SK-N-SH treated with all-trans-retinoic acid at 6 μM for 48 hours (cell line): ENCODE results near the gene HMGCS2.

Experiments
- ATAC-seq: fragments of 200-7000 bp; cut with Tn5 transposase; 3 replicates; pipeline ENCODE4 v1.9.1; 2020; ENCODE audit warnings: mild to moderate bottlenecking, moderate library complexity
- ARNTL ChIP-seq: fragments of 450-650 bp; formaldehyde crosslinking; IDR thresholded peaks from 2 replicates; pipeline ENCODE4 v1.5.0; 2020; ENCODE audit warnings: low read depth, mild to moderate bottlenecking, moderate library complexity, borderline replicate concordance
- BACH2 ChIP-seq: fragments of 250-450 bp; sonication (Bioruptor Pico); IDR thresholded peaks from 2 replicates; pipeline ENCODE4 v1.9.0; 2021; ENCODE audit warnings: mild to moderate bottlenecking, borderline replicate concordance
- CSDC2 ChIP-seq: fragments of 250-450 bp; sonication (Bioruptor Pico); IDR thresholded peaks from 2 replicates; pipeline ENCODE4 v1.5.0; 2020; ENCODE audit warnings: mild to moderate bottlenecking, moderate library complexity
- ESRRG ChIP-seq: fragments of 250-450 bp; sonication (Bioruptor Pico); IDR thresholded peaks from 2 replicates; pipeline ENCODE4 v1.6.1; 2021; ENCODE audit warnings: mild to moderate bottlenecking
- GLIS3 ChIP-seq: fragments of 250-450 bp; sonication (Bioruptor Pico); IDR thresholded peaks from 2 replicates; pipeline ENCODE4 v1.5.0; 2020; ENCODE audit warnings: mild to moderate bottlenecking, moderate library complexity
- ISL1 ChIP-seq: fragments of 250-450 bp; sonication (Bioruptor Pico); IDR thresholded peaks from 2 replicates; pipeline ENCODE4 v2.1.2; 2022; ENCODE audit warnings: mild to moderate bottlenecking, moderate library complexity
- OSR1 ChIP-seq: fragments of 250-450 bp; sonication (Bioruptor Pico); IDR thresholded peaks from 2 replicates; pipeline ENCODE4 v1.8.0; 2022; ENCODE audit warnings: moderate library complexity, mild to moderate bottlenecking, inconsistent platforms
- PPARA ChIP-seq: fragments of 250-450 bp; sonication (Bioruptor Pico); IDR thresholded peaks from 2 replicates; pipeline ENCODE4 v1.5.0; 2020; ENCODE audit warnings: mild to moderate bottlenecking, borderline replicate concordance
- RARB ChIP-seq: fragments of 250-450 bp; sonication (Bioruptor Pico); IDR thresholded peaks from 2 replicates; pipeline ENCODE4 v1.8.0; 2021; ENCODE audit warnings: mild to moderate bottlenecking, moderate library complexity
- SNAI2 ChIP-seq: fragments of 250-450 bp; sonication (Bioruptor Pico); IDR thresholded peaks from 2 replicates; pipeline ENCODE4 v1.5.0; 2020; ENCODE audit warnings: mild to moderate bottlenecking, moderate library complexity
- TCF4 ChIP-seq: fragments of 250-450 bp; sonication (Bioruptor Pico); IDR thresholded peaks from 2 replicates; pipeline ENCODE4 v1.8.0; 2021; ENCODE audit warnings: mild to moderate bottlenecking, moderate library complexity, borderline replicate concordance
- TOX ChIP-seq: fragments of 250-450 bp; sonication (Bioruptor Pico); IDR thresholded peaks from 2 replicates; pipeline ENCODE4 v1.8.0; 2021; ENCODE audit warnings: mild to moderate bottlenecking, moderate library complexity, borderline replicate concordance
- ZC3H10 ChIP-seq: fragments of 250-450 bp; sonication (Bioruptor Pico); IDR thresholded peaks from 2 replicates; pipeline ENCODE4 v1.5.1; 2021; ENCODE audit warnings: mild to moderate bottlenecking, moderate library complexity
- ZFP3 ChIP-seq: fragments of 250-450 bp; sonication (Bioruptor Pico); IDR thresholded peaks from 2 replicates; pipeline ENCODE4 v1.5.0; 2020; ENCODE audit warnings: mild to moderate bottlenecking, moderate library complexity
- ZFP30 ChIP-seq: fragments of 450-650 bp; formaldehyde crosslinking; IDR thresholded peaks from 2 replicates; pipeline ENCODE4 v1.5.0; 2022; ENCODE audit warnings: mild to moderate bottlenecking, moderate library complexity
- ZNF70 ChIP-seq: fragments of 450-650 bp; formaldehyde crosslinking; IDR thresholded peaks from 2 replicates; pipeline ENCODE4 v1.5.0; 2020; ENCODE audit warnings: mild to moderate bottlenecking, moderate library complexity
- ZNF8 ChIP-seq: fragments of 450-650 bp; formaldehyde crosslinking; IDR thresholded peaks from 2 replicates; pipeline ENCODE4 v1.5.0; 2020; ENCODE audit warnings: mild to moderate bottlenecking, moderate library complexity
- TF ChIP-seq, protein P1 (sequence below): fragments of 250-450 bp; sonication (Bioruptor Pico); IDR thresholded peaks from 2 replicates; pipeline ENCODE4 v1.8.0; 2021; ENCODE audit warnings: low read depth, mild to moderate bottlenecking, moderate library complexity, borderline replicate concordance
- TF ChIP-seq, protein P2 (sequence below): fragments of 250-450 bp; sonication (Bioruptor Pico); IDR thresholded peaks from 2 replicates; pipeline ENCODE4 v1.5.0; 2020; ENCODE audit warnings: mild to moderate bottlenecking, moderate library complexity
- TF ChIP-seq, protein P3 (sequence below): fragments of 250-450 bp; sonication (Bioruptor Pico); IDR thresholded peaks from 2 replicates; pipeline ENCODE4 v1.5.1; 2020; ENCODE audit warnings: low read depth, mild to moderate bottlenecking, moderate library complexity

HMGCS2 gene

DNA sequence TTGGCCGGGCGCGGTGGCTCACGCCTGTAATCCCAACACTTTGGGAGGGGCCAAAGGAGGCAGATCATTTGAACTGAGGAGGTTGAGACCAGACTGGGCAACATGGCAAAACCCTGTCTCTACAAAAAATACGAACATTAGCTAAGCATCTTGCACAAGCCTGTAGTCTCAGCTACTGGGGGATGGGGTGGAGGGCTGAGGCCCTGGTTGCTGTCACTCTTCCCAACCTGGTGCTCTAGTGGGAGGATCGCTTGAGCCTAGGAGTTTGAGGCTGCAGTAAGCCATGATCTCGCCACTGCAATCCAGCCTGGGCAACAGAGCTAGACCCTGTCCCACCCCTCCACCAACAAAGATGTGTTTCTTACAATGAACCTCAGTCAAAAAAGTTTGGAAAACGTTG is 54.1 kb downstream of the HMGCS2 start:
- TF ChIP-seq, protein P1, sequence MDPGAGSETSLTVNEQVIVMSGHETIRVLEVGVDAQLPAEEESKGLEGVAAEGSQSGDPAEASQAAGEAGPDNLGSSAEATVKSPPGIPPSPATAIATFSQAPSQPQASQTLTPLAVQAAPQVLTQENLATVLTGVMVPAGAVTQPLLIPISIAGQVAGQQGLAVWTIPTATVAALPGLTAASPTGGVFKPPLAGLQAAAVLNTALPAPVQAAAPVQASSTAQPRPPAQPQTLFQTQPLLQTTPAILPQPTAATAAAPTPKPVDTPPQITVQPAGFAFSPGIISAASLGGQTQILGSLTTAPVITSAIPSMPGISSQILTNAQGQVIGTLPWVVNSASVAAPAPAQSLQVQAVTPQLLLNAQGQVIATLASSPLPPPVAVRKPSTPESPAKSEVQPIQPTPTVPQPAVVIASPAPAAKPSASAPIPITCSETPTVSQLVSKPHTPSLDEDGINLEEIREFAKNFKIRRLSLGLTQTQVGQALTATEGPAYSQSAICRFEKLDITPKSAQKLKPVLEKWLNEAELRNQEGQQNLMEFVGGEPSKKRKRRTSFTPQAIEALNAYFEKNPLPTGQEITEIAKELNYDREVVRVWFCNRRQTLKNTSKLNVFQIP (CRISPR knock-in tag): no peak
- TF ChIP-seq, protein P2, sequence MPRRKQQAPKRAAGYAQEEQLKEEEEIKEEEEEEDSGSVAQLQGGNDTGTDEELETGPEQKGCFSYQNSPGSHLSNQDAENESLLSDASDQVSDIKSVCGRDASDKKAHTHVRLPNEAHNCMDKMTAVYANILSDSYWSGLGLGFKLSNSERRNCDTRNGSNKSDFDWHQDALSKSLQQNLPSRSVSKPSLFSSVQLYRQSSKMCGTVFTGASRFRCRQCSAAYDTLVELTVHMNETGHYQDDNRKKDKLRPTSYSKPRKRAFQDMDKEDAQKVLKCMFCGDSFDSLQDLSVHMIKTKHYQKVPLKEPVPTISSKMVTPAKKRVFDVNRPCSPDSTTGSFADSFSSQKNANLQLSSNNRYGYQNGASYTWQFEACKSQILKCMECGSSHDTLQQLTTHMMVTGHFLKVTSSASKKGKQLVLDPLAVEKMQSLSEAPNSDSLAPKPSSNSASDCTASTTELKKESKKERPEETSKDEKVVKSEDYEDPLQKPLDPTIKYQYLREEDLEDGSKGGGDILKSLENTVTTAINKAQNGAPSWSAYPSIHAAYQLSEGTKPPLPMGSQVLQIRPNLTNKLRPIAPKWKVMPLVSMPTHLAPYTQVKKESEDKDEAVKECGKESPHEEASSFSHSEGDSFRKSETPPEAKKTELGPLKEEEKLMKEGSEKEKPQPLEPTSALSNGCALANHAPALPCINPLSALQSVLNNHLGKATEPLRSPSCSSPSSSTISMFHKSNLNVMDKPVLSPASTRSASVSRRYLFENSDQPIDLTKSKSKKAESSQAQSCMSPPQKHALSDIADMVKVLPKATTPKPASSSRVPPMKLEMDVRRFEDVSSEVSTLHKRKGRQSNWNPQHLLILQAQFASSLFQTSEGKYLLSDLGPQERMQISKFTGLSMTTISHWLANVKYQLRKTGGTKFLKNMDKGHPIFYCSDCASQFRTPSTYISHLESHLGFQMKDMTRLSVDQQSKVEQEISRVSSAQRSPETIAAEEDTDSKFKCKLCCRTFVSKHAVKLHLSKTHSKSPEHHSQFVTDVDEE (CRISPR knock-in tag): no peak
- TF ChIP-seq, protein P3, sequence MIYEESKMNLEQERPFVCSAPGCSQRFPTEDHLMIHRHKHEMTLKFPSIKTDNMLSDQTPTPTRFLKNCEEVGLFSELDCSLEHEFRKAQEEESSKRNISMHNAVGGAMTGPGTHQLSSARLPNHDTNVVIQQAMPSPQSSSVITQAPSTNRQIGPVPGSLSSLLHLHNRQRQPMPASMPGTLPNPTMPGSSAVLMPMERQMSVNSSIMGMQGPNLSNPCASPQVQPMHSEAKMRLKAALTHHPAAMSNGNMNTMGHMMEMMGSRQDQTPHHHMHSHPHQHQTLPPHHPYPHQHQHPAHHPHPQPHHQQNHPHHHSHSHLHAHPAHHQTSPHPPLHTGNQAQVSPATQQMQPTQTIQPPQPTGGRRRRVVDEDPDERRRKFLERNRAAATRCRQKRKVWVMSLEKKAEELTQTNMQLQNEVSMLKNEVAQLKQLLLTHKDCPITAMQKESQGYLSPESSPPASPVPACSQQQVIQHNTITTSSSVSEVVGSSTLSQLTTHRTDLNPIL (CRISPR knock-in tag): no peak
- TF ChIP-seq BACH2 (CRISPR knock-in tag): no peak
- no peak for TF ChIP-seq ZNF70
- no peak for TF ChIP-seq GLIS3 (CRISPR knock-in tag)
- no peak for TF ChIP-seq ARNTL (CRISPR knock-in tag)
- no peak for TF ChIP-seq SNAI2
- no peak for TF ChIP-seq ZFP30 (CRISPR knock-in tag)
- TF ChIP-seq ESRRG: no peak
- no peak for TF ChIP-seq ISL1 (CRISPR knock-in tag)

DNA sequence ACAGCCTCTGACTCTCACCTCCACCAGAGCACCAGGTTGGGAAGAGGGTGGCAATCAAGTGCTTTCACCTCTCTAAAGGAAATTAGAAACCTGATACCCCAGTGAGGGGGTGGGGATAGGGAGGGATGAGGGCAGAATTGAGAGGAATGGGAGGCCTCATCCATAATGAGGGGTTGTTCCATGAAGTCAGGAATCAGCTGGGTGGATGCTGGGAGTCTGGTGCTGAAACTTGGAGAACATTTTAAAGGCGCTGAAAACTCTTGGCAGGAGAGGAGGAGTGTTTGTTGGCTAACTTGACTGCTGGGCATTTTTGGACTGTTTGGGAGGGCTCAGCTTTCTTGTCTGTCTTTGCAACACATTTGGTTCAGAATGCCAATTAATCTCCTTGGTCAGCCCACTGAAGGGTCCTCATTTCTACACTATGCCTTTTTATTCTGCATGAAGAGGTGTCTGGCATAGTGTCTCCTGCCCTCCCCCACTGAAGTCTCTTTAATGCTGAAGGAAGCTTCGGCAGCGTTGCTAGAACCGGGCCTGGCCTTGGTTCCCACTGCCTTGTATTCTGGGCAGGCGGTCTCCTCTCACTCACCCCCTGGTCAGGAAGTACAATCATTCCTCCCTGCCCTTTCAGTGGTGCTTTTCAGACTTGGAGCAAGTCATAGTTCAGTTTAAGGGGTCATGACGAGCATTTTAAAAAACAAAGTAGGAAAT is 54.8 kb downstream of the HMGCS2 start:
- no peak for TF ChIP-seq ZFP3 (CRISPR knock-in tag)
- TF ChIP-seq CSDC2: no peak
- TF ChIP-seq ISL1 (CRISPR knock-in tag): no peak
- TF ChIP-seq, protein P2 (CRISPR knock-in tag): no peak
- TF ChIP-seq ZNF8 (CRISPR knock-in tag): no peak
- TF ChIP-seq, protein P1 (CRISPR knock-in tag): no peak
- no peak for TF ChIP-seq PPARA (CRISPR knock-in tag)
- no peak for TF ChIP-seq TOX
- TF ChIP-seq BACH2 (CRISPR knock-in tag): no peak
- no peak for TF ChIP-seq GLIS3 (CRISPR knock-in tag)
- no peak for TF ChIP-seq OSR1 (CRISPR knock-in tag)
- no peak for TF ChIP-seq TCF4
- no peak for TF ChIP-seq RARB (CRISPR knock-in tag)
- no peak for TF ChIP-seq SNAI2
- TF ChIP-seq ZFP30 (CRISPR knock-in tag): no peak
- no peak for TF ChIP-seq ZNF70
- TF ChIP-seq ZC3H10 (CRISPR knock-in tag): no peak
- no peak for ATAC-seq

More for the DNA sequence above, 54.1 kb downstream of the HMGCS2 start:
- no peak for ATAC-seq
